Measurements from ENCODE around the gene ZP1.

Gene ZP1

GRCh38 chr11:60878245-60879101, 11.1 kb downstream of the ZP1 start:
- peak overlapping the region in 1 of 2 donors; percentile 35 for H3K27ac ChIP-seq
- H3K4me3 ChIP-seq: no peak overlapping the region
- TF ChIP-seq CTCF (IDR thresholded peaks at IDR 0.05): no peak
- no peaks in the 10 kb centered on the region for H3K27me3 ChIP-seq
- H3K36me3 ChIP-seq: peaks cover 0 to 30% (median 7%) of the 10 kb centered on the region in 3 donors
- peak in 1 of 2 donors; percentile 15 for DNase-seq
- no peaks in the 10 kb centered on the region for H3K4me1 ChIP-seq
- intact Hi-C loops (cut with DNase I; ENCODE audit: low total_unique reads): no loop called here
- H3K9me3 ChIP-seq: no peaks in the 10 kb centered on the region

- no peak for DNase-seq
- H3K27me3 ChIP-seq: no peaks in the 10 kb centered on the region
- no peak overlapping the region for H3K27ac ChIP-seq
- H3K9me3 ChIP-seq: no peaks in the 10 kb centered on the region
- intact Hi-C loops (cut with DNase I; ENCODE audit: low total_unique reads): no loop called here
- H3K36me3 ChIP-seq: peaks cover 0 to 30% (median 7%) of the 10 kb centered on the region in 3 donors
- no peak for TF ChIP-seq CTCF (IDR thresholded peaks at IDR 0.05)
- H3K4me3 ChIP-seq: no peak overlapping the region
- no peaks in the 10 kb centered on the region for H3K4me1 ChIP-seq
These were observed 11.8 kb downstream of the ZP1 start for GRCh38 chr11:60879104-60879503.

GRCh38 chr11:60879971-60880588, 12.7 kb downstream of the ZP1 start:
- Histone ChIP-seq H3K4me1 (no peaks in the 10 kb centered on the region), H3K4me3 (no peak overlapping the region), H3K36me3 (peaks cover 0 to 30% (median 7%) of the 10 kb centered on the region in 3 donors), H3K9me3 (no peaks in the 10 kb centered on the region), H3K27ac (no peak overlapping the region), H3K27me3 (no peaks in the 10 kb centered on the region)
- no peak for DNase-seq
- no peak for TF ChIP-seq CTCF (IDR thresholded peaks at IDR 0.05)
- intact Hi-C loops (cut with DNase I; ENCODE audit: low total_unique reads): no loop called here

- no peaks in the 10 kb centered on the region for H3K9me3 ChIP-seq
- no peak overlapping the region for H3K27ac ChIP-seq
- H3K27me3 ChIP-seq: no peaks in the 10 kb centered on the region
- H3K4me1 ChIP-seq: no peaks in the 10 kb centered on the region
- H3K4me3 ChIP-seq: no peak overlapping the region
- DNase-seq: no peak
- TF ChIP-seq CTCF (IDR thresholded peaks at IDR 0.05): no peak
- peaks cover 0 to 30% (median 7%) of the 10 kb centered on the region in 3 donors for H3K36me3 ChIP-seq
- intact Hi-C loops (cut with DNase I; ENCODE audit: low total_unique reads): no loop called here
These were observed 13.4 kb downstream of the ZP1 start for GRCh38 chr11:60880643-60881282.

- H3K9me3 ChIP-seq: no peaks in the 10 kb centered on the region
- H3K27me3 ChIP-seq: no peaks in the 10 kb centered on the region
- H3K4me3 ChIP-seq: no peak overlapping the region
- DNase-seq: no peak
- H3K27ac ChIP-seq: no peak overlapping the region
- peak; percentile 28 to 31 for TF ChIP-seq CTCF (IDR thresholded peaks at IDR 0.05)
- H3K36me3 ChIP-seq: peaks cover 18 to 41% (median 19%) of the 10 kb centered on the region in 3 donors
- no peaks in the 10 kb centered on the region for H3K4me1 ChIP-seq
- intact Hi-C loops (cut with DNase I; ENCODE audit: low total_unique reads): no loop called here
These were observed 20.2 kb downstream of the ZP1 start for GRCh38 chr11:60887556-60887955.

All from tibial artery (tissue), 4 donors.